ENCODE data around the gene ZNF595. TPM values are rescaled to one million over a fixed set of nuclear protein-coding genes. Genes with fewer than 3 reads are reported as not detected.
A peak's percentile ranks its signal among the peaks of the same experiment; 100 is the strongest.
"Not testable (repeated sequence)": the region's sequence is repeated elsewhere in the genome, so short reads cannot be mapped to it uniquely, and the experiment has no call there.

The ZNF595 gene
- 10 to 100 TPM; 16.0 to 19.2 TPM for total RNA-seq

GRCh38 chr4:52804-53479 lies at the start of gene ZNF595:
ZNF595 (plus strand) TSS chr4:53321; CDS start chr4:53489, 168 bp downstream.
- H3K4me1 Mint-ChIP-seq, H3K27ac Mint-ChIP-seq, H3K36me3 Mint-ChIP-seq, H3K27me3 Mint-ChIP-seq, H3K9me3 Mint-ChIP-seq, H3K4me3 Mint-ChIP-seq: not testable (repeated sequence)
- peak; percentile 89 for ATAC-seq (ENCODE audit: low read depth)
- POLR2A ChIA-PET: interaction anchor here (1.0 to 3.7 kb wide), 2 partner anchors 71 to 160 kb away, joined by 4 to 33 read pairs; partner anchors contain the start of gene ZNF718
- DNase-seq: peak; percentile 46

GRCh38 chr4:9937-10870 lies 42.9 kb upstream of the ZNF595 start:
- H3K4me1 Mint-ChIP-seq; H3K27me3 Mint-ChIP-seq; ATAC-seq (ENCODE audit: low read depth); DNase-seq; POLR2A ChIA-PET; H3K9me3 Mint-ChIP-seq; H3K27ac Mint-ChIP-seq; H3K36me3 Mint-ChIP-seq; H3K4me3 Mint-ChIP-seq: not testable (repeated sequence)

- H3K27me3 Mint-ChIP-seq; H3K4me1 Mint-ChIP-seq; H3K27ac Mint-ChIP-seq; H3K9me3 Mint-ChIP-seq; DNase-seq; H3K36me3 Mint-ChIP-seq; H3K4me3 Mint-ChIP-seq; ATAC-seq (ENCODE audit: low read depth); POLR2A ChIA-PET: not testable (repeated sequence)
These were observed 41.9 kb upstream of the ZNF595 start for GRCh38 chr4:11095-11815.

- DNase-seq: peak; percentile 45
- H3K36me3 Mint-ChIP-seq, H3K4me3 Mint-ChIP-seq, H3K27ac Mint-ChIP-seq, POLR2A ChIA-PET, H3K4me1 Mint-ChIP-seq, H3K9me3 Mint-ChIP-seq, H3K27me3 Mint-ChIP-seq: not testable (repeated sequence)
- ATAC-seq (ENCODE audit: low read depth): peak; percentile 50
These were observed 41.2 kb upstream of the ZNF595 start for GRCh38 chr4:11816-12417.

- ATAC-seq (ENCODE audit: low read depth); H3K4me3 Mint-ChIP-seq; H3K4me1 Mint-ChIP-seq; POLR2A ChIA-PET; H3K36me3 Mint-ChIP-seq; H3K27ac Mint-ChIP-seq; DNase-seq; H3K27me3 Mint-ChIP-seq; H3K9me3 Mint-ChIP-seq: not testable (repeated sequence)
These were observed 35.0 kb upstream of the ZNF595 start for GRCh38 chr4:18128-18527.

GRCh38 chr4:18589-18988 lies 34.5 kb upstream of the ZNF595 start:
- H3K4me3 Mint-ChIP-seq; H3K27me3 Mint-ChIP-seq; DNase-seq; H3K9me3 Mint-ChIP-seq; H3K36me3 Mint-ChIP-seq; POLR2A ChIA-PET; ATAC-seq (ENCODE audit: low read depth); H3K27ac Mint-ChIP-seq; H3K4me1 Mint-ChIP-seq: not testable (repeated sequence)

GRCh38 chr4:22882-23281 lies 30.2 kb upstream of the ZNF595 start:
- H3K27me3 Mint-ChIP-seq; H3K27ac Mint-ChIP-seq; H3K4me1 Mint-ChIP-seq; DNase-seq; ATAC-seq (ENCODE audit: low read depth); H3K4me3 Mint-ChIP-seq; H3K9me3 Mint-ChIP-seq; POLR2A ChIA-PET; H3K36me3 Mint-ChIP-seq: not testable (repeated sequence)

- ATAC-seq (ENCODE audit: low read depth): not testable (repeated sequence)
These were observed 28.8 kb upstream of the ZNF595 start for GRCh38 chr4:24359-24758.

GRCh38 chr4:27501-27900 lies 25.6 kb upstream of the ZNF595 start:
- DNase-seq; H3K27ac Mint-ChIP-seq; H3K36me3 Mint-ChIP-seq; POLR2A ChIA-PET; H3K27me3 Mint-ChIP-seq; ATAC-seq (ENCODE audit: low read depth); H3K9me3 Mint-ChIP-seq; H3K4me3 Mint-ChIP-seq; H3K4me1 Mint-ChIP-seq: not testable (repeated sequence)

More at GRCh38 chr4:24359-24758, 28.8 kb upstream of the ZNF595 start:
- POLR2A ChIA-PET, H3K9me3 Mint-ChIP-seq, H3K4me1 Mint-ChIP-seq, H3K27me3 Mint-ChIP-seq, H3K36me3 Mint-ChIP-seq, DNase-seq, H3K4me3 Mint-ChIP-seq, H3K27ac Mint-ChIP-seq: not testable (repeated sequence)

GRCh38 chr4:28767-29542 lies 24.2 kb upstream of the ZNF595 start:
- POLR2A ChIA-PET: interaction anchor here (1.5 kb wide), 1 partner anchor 23 kb away, joined by 3 read pairs; no protein-coding TSS in a partner anchor

GRCh38 chr4:33314-33713 lies 19.8 kb upstream of the ZNF595 start:
- DNase-seq; ATAC-seq (ENCODE audit: low read depth); H3K4me3 Mint-ChIP-seq; H3K27me3 Mint-ChIP-seq; POLR2A ChIA-PET; H3K36me3 Mint-ChIP-seq; H3K4me1 Mint-ChIP-seq; H3K9me3 Mint-ChIP-seq; H3K27ac Mint-ChIP-seq: not testable (repeated sequence)

More at GRCh38 chr4:28767-29542, 24.2 kb upstream of the ZNF595 start:
- H3K9me3 Mint-ChIP-seq; ATAC-seq (ENCODE audit: low read depth); H3K36me3 Mint-ChIP-seq; H3K27ac Mint-ChIP-seq; DNase-seq; H3K4me3 Mint-ChIP-seq; H3K4me1 Mint-ChIP-seq; H3K27me3 Mint-ChIP-seq: not testable (repeated sequence)

GRCh38 chr4:36559-37415 lies 16.3 kb upstream of the ZNF595 start:
- H3K4me3 Mint-ChIP-seq; H3K9me3 Mint-ChIP-seq; ATAC-seq (ENCODE audit: low read depth); DNase-seq; POLR2A ChIA-PET; H3K4me1 Mint-ChIP-seq; H3K27me3 Mint-ChIP-seq; H3K27ac Mint-ChIP-seq; H3K36me3 Mint-ChIP-seq: not testable (repeated sequence)

All from activated naive CD8-positive, alpha-beta T cell treated with anti-CD3 and anti-CD28 coated beads, Interleukin-2, amount 10 ng/mL, durations not matched to agents 7 days and 5 days (primary cell).